ENCODE results near the gene MRPS11. TPM values are rescaled to one million over a fixed set of nuclear protein-coding genes. Genes with fewer than 3 reads are reported as not detected.

The MRPS11 gene
- total RNA-seq, 2 donors from 2014 or later, result 35.7 to 36.4 TPM

- DNase-seq (ENCODE audit: low spot score), result no peak
- Histone ChIP-seq H3K4me1 (replicated peaks) (no peaks in the 10 kb centered on the region), H3K27ac (no peak overlapping the region), H3K4me3 (no peak overlapping the region), H3K9me3 (no peaks in the 10 kb centered on the region), H3K27me3 (replicated peaks; ENCODE audit: insufficient read depth) (no peaks in the 10 kb centered on the region), H3K36me3 (no peaks in the 10 kb centered on the region)
- intact Hi-C loops (cut with DNase I), result no loop called here
- WGBS, result 92% methylated on average over 4 of the region's 4 CpGs
- TF ChIP-seq CTCF (IDR thresholded peaks at IDR 0.05) (no peak), POLR2AphosphoS5 (IDR thresholded peaks at IDR 0.05) (no peak), POLR2A (IDR thresholded peaks at IDR 0.05) (no peak)
These were observed 21.8 kb downstream of the MRPS11 start for GRCh38 chr15:88489321-88489720.

- no peaks in the 10 kb centered on the region for H3K9me3 ChIP-seq
- no peak overlapping the region for H3K27ac ChIP-seq
- H3K4me1 ChIP-seq (replicated peaks), result no peaks in the 10 kb centered on the region
- intact Hi-C loops (cut with DNase I), result no loop called here
- no peak for DNase-seq (ENCODE audit: low spot score)
- no peaks in the 10 kb centered on the region for H3K36me3 ChIP-seq
- no peak for TF ChIP-seq POLR2AphosphoS5 (IDR thresholded peaks at IDR 0.05)
- TF ChIP-seq CTCF (IDR thresholded peaks at IDR 0.05), result no peak
- no peak for TF ChIP-seq POLR2A (IDR thresholded peaks at IDR 0.05)
- no peak overlapping the region for H3K4me3 ChIP-seq
- H3K27me3 ChIP-seq (replicated peaks; ENCODE audit: insufficient read depth), result no peaks in the 10 kb centered on the region
- 93% methylated on average over 3 of the region's 3 CpGs for WGBS
These were observed 22.5 kb downstream of the MRPS11 start for GRCh38 chr15:88490036-88490435.

- H3K9me3 ChIP-seq, result no peaks in the 10 kb centered on the region
- 59% methylated on average over 10 of the region's 10 CpGs for whole genome bisulfite sequencing
These were observed 23.6 kb downstream of the MRPS11 start for GRCh38 chr15:88491158-88491557.

GRCh38 chr15:88493844-88494243, 26.3 kb downstream of the MRPS11 start:
- DNase-seq (ENCODE audit: low spot score), result no peak
- intact Hi-C loops (cut with DNase I), result no loop called here
- H3K27ac ChIP-seq, result no peak overlapping the region
- TF ChIP-seq POLR2A (IDR thresholded peaks at IDR 0.05), result no peak
- H3K27me3 ChIP-seq (replicated peaks; ENCODE audit: insufficient read depth), result no peaks in the 10 kb centered on the region
- no peak overlapping the region for H3K4me3 ChIP-seq
- WGBS, result 87% methylated on average over 10 of the region's 10 CpGs
- H3K36me3 ChIP-seq, result no peaks in the 10 kb centered on the region
- H3K9me3 ChIP-seq, result no peaks in the 10 kb centered on the region
- H3K4me1 ChIP-seq (replicated peaks), result no peaks in the 10 kb centered on the region

More at GRCh38 chr15:88491158-88491557, 23.6 kb downstream of the MRPS11 start:
- Histone ChIP-seq H3K36me3 (no peaks in the 10 kb centered on the region), H3K27ac (no peak overlapping the region), H3K27me3 (replicated peaks; ENCODE audit: insufficient read depth) (no peaks in the 10 kb centered on the region), H3K4me3 (no peak overlapping the region), H3K4me1 (replicated peaks) (no peaks in the 10 kb centered on the region)
- no peak for TF ChIP-seq CTCF (IDR thresholded peaks at IDR 0.05)
- no peak for TF ChIP-seq POLR2A (IDR thresholded peaks at IDR 0.05)
- TF ChIP-seq POLR2AphosphoS5 (IDR thresholded peaks at IDR 0.05), result no peak
- DNase-seq (ENCODE audit: low spot score), result no peak
- intact Hi-C loops (cut with DNase I), result no loop called here

- TF ChIP-seq POLR2A (IDR thresholded peaks at IDR 0.05) (no peak), POLR2AphosphoS5 (IDR thresholded peaks at IDR 0.05) (no peak), CTCF (IDR thresholded peaks at IDR 0.05) (no peak)
- Histone ChIP-seq H3K27ac (no peak overlapping the region), H3K36me3 (no peaks in the 10 kb centered on the region), H3K27me3 (replicated peaks; ENCODE audit: insufficient read depth) (no peaks in the 10 kb centered on the region), H3K9me3 (no peaks in the 10 kb centered on the region), H3K4me3 (no peak overlapping the region), H3K4me1 (replicated peaks) (no peaks in the 10 kb centered on the region)
- WGBS, result 67% methylated on average over 11 of the region's 11 CpGs
- intact Hi-C loops (cut with DNase I), result no loop called here
- DNase-seq (ENCODE audit: low spot score), result no peak
These were observed 29.7 kb downstream of the MRPS11 start for GRCh38 chr15:88497109-88497765.

All from prostate gland (tissue), 2 donors.